Measurements from ENCODE around the gene ZC3H14. TPM values are rescaled to one million over a fixed set of nuclear protein-coding genes. Genes with fewer than 3 reads are reported as not detected.

ZC3H14 gene
- polyA plus RNA-seq, 1 experiment, result 81.8 TPM

GRCh38 chr14:88621100-88621499, 58.3 kb downstream of the ZC3H14 start:
- no peak for TF ChIP-seq CTCF (IDR thresholded peaks at IDR 0.05; ENCODE audit: insufficient read depth, low read depth, low read length)
- Histone ChIP-seq H3K27me3 (ENCODE audit: control insufficient read depth, insufficient read depth, low read length) (no peaks in the 10 kb centered on the region), H3K4me3 (ENCODE audit: low read depth, low read length) (no peak overlapping the region), H3K36me3 (ENCODE audit: control insufficient read depth, insufficient read depth, low read length) (peaks cover 2% of the 10 kb centered on the region)
- CTCF ChIA-PET, result interaction anchor here (0.7 kb wide), 1 partner anchor 31 kb away, joined by 3 read pairs; no protein-coding TSS in a partner anchor
- POLR2A ChIA-PET, result interaction anchor here (0.6 kb wide), 1 partner anchor 199 kb away, joined by 3 read pairs; no protein-coding TSS in a partner anchor
- no peak for DNase-seq (ENCODE audit: low read depth)

- Histone ChIP-seq H3K36me3 (ENCODE audit: control insufficient read depth, insufficient read depth, low read length) (no peaks in the 10 kb centered on the region), H3K27me3 (ENCODE audit: control insufficient read depth, insufficient read depth, low read length) (no peaks in the 10 kb centered on the region)
- no peak for TF ChIP-seq CTCF (IDR thresholded peaks at IDR 0.05; ENCODE audit: insufficient read depth, low read depth, low read length)
These were observed 62.8 kb downstream of the ZC3H14 start for GRCh38 chr14:88625671-88626070.

GRCh38 chr14:88628033-88628432, 65.2 kb downstream of the ZC3H14 start:
- POLR2A ChIA-PET, result no interaction called here
- CTCF ChIA-PET, result no interaction called here
- Histone ChIP-seq H3K27me3 (ENCODE audit: control insufficient read depth, insufficient read depth, low read length) (no peaks in the 10 kb centered on the region), H3K4me3 (ENCODE audit: low read depth, low read length) (no peak overlapping the region), H3K36me3 (ENCODE audit: control insufficient read depth, insufficient read depth, low read length) (no peaks in the 10 kb centered on the region)
- DNase-seq (ENCODE audit: low read depth), result no peak
- no peak for TF ChIP-seq CTCF (IDR thresholded peaks at IDR 0.05; ENCODE audit: insufficient read depth, low read depth, low read length)

More at GRCh38 chr14:88625671-88626070, 62.8 kb downstream of the ZC3H14 start:
- H3K4me3 ChIP-seq (ENCODE audit: low read depth, low read length), result no peak overlapping the region
- ChIA-PET POLR2A (no interaction called here), CTCF (no interaction called here)
- no peak for DNase-seq (ENCODE audit: low read depth)

GRCh38 chr14:88628462-88628861, 65.6 kb downstream of the ZC3H14 start:
- Histone ChIP-seq H3K4me3 (ENCODE audit: low read depth, low read length) (no peak overlapping the region), H3K27me3 (ENCODE audit: control insufficient read depth, insufficient read depth, low read length) (no peaks in the 10 kb centered on the region), H3K36me3 (ENCODE audit: control insufficient read depth, insufficient read depth, low read length) (no peaks in the 10 kb centered on the region)
- TF ChIP-seq CTCF (IDR thresholded peaks at IDR 0.05; ENCODE audit: insufficient read depth, low read depth, low read length), result no peak
- DNase-seq (ENCODE audit: low read depth), result no peak
- POLR2A ChIA-PET, result no interaction called here
- CTCF ChIA-PET, result no interaction called here

GRCh38 chr14:88630565-88630964, 67.7 kb downstream of the ZC3H14 start:
- CTCF ChIA-PET, result no interaction called here
- TF ChIP-seq CTCF (IDR thresholded peaks at IDR 0.05; ENCODE audit: insufficient read depth, low read depth, low read length), result no peak
- no peaks in the 10 kb centered on the region for H3K27me3 ChIP-seq (ENCODE audit: control insufficient read depth, insufficient read depth, low read length)
- no peak overlapping the region for H3K4me3 ChIP-seq (ENCODE audit: low read depth, low read length)
- POLR2A ChIA-PET, result no interaction called here
- H3K36me3 ChIP-seq (ENCODE audit: control insufficient read depth, insufficient read depth, low read length), result no peaks in the 10 kb centered on the region
- peak; percentile 19 for DNase-seq (ENCODE audit: low read depth)
